A549 (cell line): ENCODE data around the gene OGFOD2.

ENCODE experiments used
- BHLHE40 ChIP-seq: IDR thresholded peaks from 2 replicates; pipeline ENCODE4 v1.6.1; 2012; ENCODE audit warnings: low read depth, low read length, inconsistent platforms
- GATA3 ChIP-seq: IDR thresholded peaks from 2 replicates; pipeline ENCODE4 v1.6.1; 2012; ENCODE audit warnings: borderline replicate concordance
- POLR2A ChIP-seq: IDR thresholded peaks from 2 replicates; pipeline ENCODE4 v1.6.1; 2012; ENCODE audit warnings: mild to moderate bottlenecking, low read length
- RAD21 ChIP-seq, 2 experiments: fragments of >200 bp in 1 of 2; sonication (Bioruptor Twin) in 1 of 2; formaldehyde crosslinking in 1 of 2; IDR thresholded peaks in 1 of 2; conservative IDR thresholded peaks in 1 of 2; 2 replicates in 1 of 2; 3 replicates in 1 of 2; pipeline ENCODE4 v1.6.1; 2012 to 2018; ENCODE audit warnings: inconsistent platforms in 1 of 2
- ZNF302 ChIP-seq: fragments of 250-450 bp; sonication (Bioruptor Pico); IDR thresholded peaks from 2 replicates; pipeline ENCODE4 v1.9.0; 2021; ENCODE audit warnings: inconsistent platforms, mild to moderate bottlenecking, moderate library complexity
- TF ChIP-seq, protein P1 (sequence below): fragments of >200 bp; sonication (Bioruptor Twin); formaldehyde crosslinking; IDR thresholded peaks from 3 replicates; pipeline ENCODE4 v1.5.1; 2016
- TF ChIP-seq, protein P2 (sequence below): IDR thresholded peaks from 2 replicates; pipeline ENCODE4 v1.6.1; 2012

DNA sequence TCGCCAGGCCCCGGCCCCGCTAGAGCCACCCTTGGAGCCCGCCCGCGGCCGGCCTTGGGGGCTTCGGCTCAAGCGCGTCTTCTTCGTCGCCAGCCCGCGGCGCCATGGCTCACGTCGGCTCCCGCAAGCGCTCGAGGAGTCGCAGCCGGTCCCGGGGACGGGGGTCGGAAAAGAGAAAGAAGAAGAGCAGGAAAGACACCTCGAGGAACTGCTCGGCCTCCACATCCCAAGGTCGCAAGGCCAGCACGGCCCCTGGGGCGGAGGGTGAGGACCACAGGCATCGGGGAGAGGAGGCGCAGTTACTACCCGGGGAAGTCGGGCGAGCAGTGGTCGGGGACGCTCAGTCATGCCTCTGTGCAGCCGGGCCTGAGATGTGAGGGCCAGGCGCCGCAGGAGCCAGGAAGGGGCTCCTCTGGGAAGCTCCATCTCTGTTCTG lies 6.0 kb downstream of the OGFOD2 start:
- TF ChIP-seq ZNF302 (CRISPR knock-in tag) (no peak), RAD21 (conservative IDR thresholded peaks at IDR 0.05 in 1 of 2, IDR thresholded peaks at IDR 0.05 in 1 of 2) (no peak; a peak in 1 of 5 replicates), POLR2A (no peak), BHLHE40 (no peak), GATA3 (no peak)
- TF ChIP-seq, protein P1, sequence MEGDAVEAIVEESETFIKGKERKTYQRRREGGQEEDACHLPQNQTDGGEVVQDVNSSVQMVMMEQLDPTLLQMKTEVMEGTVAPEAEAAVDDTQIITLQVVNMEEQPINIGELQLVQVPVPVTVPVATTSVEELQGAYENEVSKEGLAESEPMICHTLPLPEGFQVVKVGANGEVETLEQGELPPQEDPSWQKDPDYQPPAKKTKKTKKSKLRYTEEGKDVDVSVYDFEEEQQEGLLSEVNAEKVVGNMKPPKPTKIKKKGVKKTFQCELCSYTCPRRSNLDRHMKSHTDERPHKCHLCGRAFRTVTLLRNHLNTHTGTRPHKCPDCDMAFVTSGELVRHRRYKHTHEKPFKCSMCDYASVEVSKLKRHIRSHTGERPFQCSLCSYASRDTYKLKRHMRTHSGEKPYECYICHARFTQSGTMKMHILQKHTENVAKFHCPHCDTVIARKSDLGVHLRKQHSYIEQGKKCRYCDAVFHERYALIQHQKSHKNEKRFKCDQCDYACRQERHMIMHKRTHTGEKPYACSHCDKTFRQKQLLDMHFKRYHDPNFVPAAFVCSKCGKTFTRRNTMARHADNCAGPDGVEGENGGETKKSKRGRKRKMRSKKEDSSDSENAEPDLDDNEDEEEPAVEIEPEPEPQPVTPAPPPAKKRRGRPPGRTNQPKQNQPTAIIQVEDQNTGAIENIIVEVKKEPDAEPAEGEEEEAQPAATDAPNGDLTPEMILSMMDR: no peak
- TF ChIP-seq, protein P2, sequence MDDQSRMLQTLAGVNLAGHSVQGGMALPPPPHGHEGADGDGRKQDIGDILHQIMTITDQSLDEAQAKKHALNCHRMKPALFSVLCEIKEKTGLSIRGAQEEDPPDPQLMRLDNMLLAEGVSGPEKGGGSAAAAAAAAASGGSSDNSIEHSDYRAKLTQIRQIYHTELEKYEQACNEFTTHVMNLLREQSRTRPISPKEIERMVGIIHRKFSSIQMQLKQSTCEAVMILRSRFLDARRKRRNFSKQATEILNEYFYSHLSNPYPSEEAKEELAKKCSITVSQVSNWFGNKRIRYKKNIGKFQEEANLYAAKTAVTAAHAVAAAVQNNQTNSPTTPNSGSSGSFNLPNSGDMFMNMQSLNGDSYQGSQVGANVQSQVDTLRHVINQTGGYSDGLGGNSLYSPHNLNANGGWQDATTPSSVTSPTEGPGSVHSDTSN: no peak
